NCI-H2171 treated with DMSO at 0.1 percent for 48 hours (cell line): Measurements from ENCODE around the gene ZCCHC8.
"Not testable (repeated sequence)": the region's sequence is repeated elsewhere in the genome, so short reads cannot be mapped to it uniquely, and the experiment has no call there.

Source experiments
- DNase-seq: peaks from one replicate; lab custom pipeline; 2025; lab: John Stamatoyannopoulos, UW

The ZCCHC8 gene

GRCh38 chr12:122471324-122472226 is 29.2 kb downstream of the ZCCHC8 start:
- peak; percentile 72 for DNase-seq

GRCh38 chr12:122470576-122470975 is 30.2 kb downstream of the ZCCHC8 start:
- not testable (repeated sequence) for DNase-seq

- not testable (repeated sequence) for DNase-seq
Observed at GRCh38 chr12:122469856-122470255, 30.9 kb downstream of the ZCCHC8 start.

GRCh38 chr12:122467983-122468382 is 32.7 kb downstream of the ZCCHC8 start:
- DNase-seq: no peak

- not testable (repeated sequence) for DNase-seq
Observed at GRCh38 chr12:122464317-122465042, 36.3 kb downstream of the ZCCHC8 start.

DNA sequence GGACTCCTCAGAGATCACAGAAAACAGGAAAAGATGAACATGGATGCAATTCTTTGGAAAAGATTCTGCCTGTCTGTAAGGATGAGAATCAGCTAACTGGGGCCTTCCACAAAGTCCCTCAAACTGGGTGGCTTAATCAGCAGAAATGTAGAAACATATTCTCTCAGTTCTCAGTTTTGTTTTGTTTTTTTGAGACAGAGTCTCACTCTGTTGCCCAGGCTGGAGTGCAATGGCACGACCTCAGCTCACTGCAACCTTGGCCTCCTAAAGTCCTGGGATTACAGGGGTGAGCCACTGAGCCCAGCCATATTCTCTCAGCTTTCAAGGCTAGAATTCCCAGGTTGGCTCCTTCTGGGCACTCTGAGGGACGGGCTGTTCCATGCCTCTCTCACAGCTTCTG is 40.1 kb downstream of the ZCCHC8 start:
- DNase-seq: no peak

- no peak for DNase-seq
Observed at GRCh38 chr12:122460061-122460460, 40.7 kb downstream of the ZCCHC8 start.

DNA sequence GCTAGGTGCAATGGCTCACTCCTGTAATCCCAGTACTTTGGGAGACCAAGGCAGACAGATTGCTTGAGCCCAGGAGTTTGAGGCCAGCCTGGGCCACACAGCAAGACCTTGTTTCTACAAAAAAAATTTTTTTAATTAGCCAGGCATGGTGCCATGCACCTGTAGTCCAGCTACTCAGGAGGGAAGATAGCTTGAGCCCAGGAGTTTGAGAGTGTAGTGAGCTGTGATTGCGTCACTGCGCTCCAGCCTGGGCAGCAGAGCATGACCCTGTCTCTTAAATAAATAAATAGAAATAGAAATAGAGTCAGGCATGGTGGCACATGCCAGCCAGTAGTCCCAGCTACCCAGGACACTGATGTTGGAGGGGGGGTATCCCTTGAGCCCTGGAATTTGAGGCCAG is 41.5 kb downstream of the ZCCHC8 start:
- no peak for DNase-seq

GRCh38 chr12:122458105-122459035 is 42.4 kb downstream of the ZCCHC8 start:
- DNase-seq: no peak

DNA sequence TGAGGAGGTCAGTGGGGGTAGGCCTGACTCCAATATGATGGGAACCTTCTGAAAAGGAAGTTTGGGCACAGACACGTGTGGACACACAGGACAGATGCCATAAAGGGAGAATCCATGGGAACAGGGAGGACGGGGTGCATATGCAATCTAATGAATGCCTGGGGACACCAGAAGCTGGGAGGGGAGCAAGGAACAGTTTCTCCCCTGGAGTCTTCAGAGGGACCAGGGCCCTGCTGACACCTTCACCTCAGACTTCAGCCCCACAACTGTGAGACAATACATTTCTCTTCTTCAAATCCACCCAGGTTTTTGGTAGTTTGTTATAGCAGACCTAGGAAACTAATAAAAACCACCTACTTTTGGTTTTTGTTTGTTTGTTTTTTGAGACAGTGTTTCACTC is 43.1 kb downstream of the ZCCHC8 start:
- no peak for DNase-seq

- no peak for DNase-seq
Observed at GRCh38 chr12:122454739-122455138, 46.0 kb downstream of the ZCCHC8 start.

- DNase-seq: no peak
Observed at GRCh38 chr12:122454250-122454721, 46.4 kb downstream of the ZCCHC8 start.

DNA sequence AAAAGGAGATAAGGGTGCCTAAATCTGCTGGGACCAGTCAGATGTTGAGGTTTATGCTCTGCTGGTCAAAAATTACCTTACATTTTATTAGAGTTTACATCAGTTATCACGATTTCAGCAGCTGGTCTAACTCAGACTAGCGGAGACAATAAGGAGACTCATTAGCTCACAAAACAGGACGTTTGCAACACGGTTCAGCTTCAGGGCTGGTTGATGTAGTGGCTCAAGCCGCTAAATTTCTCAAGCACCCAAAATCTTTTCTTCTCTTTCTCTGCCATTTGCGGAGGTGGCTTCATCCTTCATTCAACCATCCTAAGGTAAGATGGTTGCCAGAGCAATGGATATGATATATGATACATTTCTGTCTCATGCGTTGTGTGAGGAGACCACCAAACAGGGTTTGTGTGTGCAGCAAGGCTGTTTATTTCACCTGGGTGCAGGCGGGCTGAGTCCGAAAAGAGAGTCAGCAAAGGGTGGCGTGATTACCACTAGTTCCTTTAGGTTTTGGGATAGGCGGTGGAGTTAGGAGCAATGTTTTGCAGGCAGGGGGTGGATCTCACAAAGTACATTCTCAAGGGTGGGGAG is 47.9 kb downstream of the ZCCHC8 start:
- no peak for DNase-seq

DNA sequence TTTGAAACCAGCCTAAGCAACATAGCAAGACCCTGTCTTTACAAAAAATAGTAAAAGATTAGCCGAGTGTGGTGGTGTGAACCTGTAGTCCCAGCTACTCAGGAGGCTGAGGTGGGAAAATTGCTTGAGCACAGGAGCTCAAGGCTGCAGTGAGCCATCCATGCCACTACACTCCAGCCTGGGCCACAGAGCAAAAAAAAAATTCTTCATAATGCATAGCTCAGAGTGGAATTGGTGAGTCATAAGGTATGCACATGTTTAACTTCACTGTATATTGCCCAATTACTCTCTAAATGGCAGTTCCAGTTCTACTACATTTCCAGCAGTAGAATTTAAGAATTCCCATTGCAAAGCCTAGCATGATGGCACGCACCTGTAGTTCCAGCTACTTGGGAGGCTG is 51.4 kb downstream of the ZCCHC8 start:
- no peak for DNase-seq

GRCh38 chr12:122447825-122448224 is 52.9 kb downstream of the ZCCHC8 start:
- DNase-seq: not testable (repeated sequence)

DNA sequence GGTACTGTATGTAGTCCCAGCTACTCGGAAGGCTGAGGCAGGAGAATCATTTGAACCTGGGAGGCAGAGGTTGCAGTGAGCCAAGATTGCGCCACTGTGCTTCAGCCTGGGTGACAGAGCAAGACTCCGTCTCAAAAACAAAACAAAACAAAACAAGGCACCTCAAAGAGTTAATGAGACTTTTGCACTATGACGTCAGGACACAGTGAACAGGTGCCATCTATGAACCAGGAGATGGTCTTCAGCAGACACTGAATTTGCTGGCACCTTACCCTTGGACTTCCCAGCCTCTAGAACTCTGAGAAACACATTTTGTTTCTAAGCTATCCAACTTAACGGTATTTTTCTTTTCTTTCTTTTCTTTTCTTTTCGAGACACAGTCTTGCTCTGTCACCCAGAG is 54.3 kb downstream of the ZCCHC8 start:
- not testable (repeated sequence) for DNase-seq

DNA sequence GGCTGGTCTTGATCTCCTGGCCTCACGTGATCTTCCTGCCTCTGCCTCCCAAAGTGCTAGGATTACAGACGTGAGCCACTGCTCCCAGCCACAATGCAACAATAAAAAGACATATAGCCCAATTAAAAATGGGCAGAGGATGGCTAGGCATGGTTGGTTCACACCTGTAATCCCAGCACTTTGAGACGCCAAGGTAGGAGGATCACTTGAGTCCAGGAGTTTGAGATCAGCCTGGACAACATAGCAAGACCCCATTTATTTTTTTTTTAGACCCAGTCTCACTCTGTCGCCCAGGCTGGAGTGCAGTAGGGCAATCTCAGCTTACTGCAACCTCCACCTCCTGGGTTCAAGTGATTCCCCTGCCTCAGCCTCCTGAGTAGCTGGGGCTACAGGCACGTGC is 56.7 kb downstream of the ZCCHC8 start:
- not testable (repeated sequence) for DNase-seq

DNA sequence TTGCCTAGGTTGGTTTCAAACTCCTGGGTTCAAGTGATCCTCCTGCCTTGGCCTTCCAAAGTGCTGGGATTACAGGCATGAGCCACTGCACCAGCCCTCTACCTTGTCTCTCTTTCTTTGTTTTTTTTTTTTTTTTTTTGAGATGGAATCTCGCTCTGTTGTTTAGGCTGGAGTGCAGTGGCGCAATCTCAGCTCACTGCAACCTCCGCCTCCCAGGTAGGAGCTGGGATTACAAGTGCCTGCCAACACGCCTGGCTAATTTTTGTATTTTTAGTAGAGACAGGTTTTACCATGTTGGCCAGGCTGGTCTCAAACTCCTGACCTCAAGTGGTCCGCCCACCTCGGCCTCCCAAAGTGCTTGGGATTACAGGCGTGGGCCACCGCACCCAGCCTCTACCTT is 61.9 kb downstream of the ZCCHC8 start:
- not testable (repeated sequence) for DNase-seq

DNA sequence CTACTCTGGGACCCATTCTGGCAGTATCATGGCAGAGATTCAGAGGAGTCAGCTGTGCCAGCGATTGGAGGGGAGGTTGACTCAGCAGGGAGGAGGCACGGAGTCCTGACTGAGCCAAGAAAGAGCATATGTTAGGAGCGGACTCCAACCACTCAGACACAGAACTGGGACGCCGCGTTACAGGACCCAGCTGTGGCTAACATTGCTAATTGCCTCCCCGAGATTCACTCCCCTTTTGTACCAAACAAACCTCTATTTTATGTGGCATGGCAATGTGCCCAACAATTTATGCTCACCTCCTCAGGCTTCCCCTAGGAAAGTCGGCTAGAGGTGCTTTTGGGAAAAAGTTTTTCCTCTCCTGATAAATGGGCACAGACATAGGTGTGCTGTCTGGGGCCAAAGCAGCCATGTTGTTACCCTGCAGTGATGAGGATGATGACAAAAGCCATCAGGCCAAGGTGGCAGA is 63.0 kb downstream of the ZCCHC8 start:
- DNase-seq: peak; percentile 97

GRCh38 chr12:122435186-122435585 is 65.5 kb downstream of the ZCCHC8 start:
- no peak for DNase-seq

- not testable (repeated sequence) for DNase-seq
Observed at GRCh38 chr12:122429043-122429442, 71.7 kb downstream of the ZCCHC8 start.
